Measurements from ENCODE around the gene PHLDA3. TPM values are rescaled to one million over a fixed set of nuclear protein-coding genes. Genes with fewer than 3 reads are reported as not detected.

PHLDA3 gene
- total RNA-seq, 1 experiment from 2014 or later: 22.1 TPM

- BruUV-seq (replicated peaks): no TSS peak
- peak; percentile 56 for DNase-seq (ENCODE audit: low read depth, low spot score)
- H3K27ac ChIP-seq (ENCODE audit: low read depth, low read length): no peak overlapping the region
Observed at GRCh38 chr1:201436393-201436792, 32.6 kb downstream of the PHLDA3 start.

More at GRCh38 chr1:201436393-201436792, 32.6 kb downstream of the PHLDA3 start:
- intact Hi-C loops (cut with micrococcal nuclease): loop anchor here (1.0 kb wide), 1 partner anchor 77 kb away; no protein-coding TSS in a partner anchor
- H2AFZ ChIP-seq (ENCODE audit: low read depth, low read length, poor library complexity, severe bottlenecking): peak overlapping the region; percentile 93
- no peaks in the 10 kb centered on the region for H4K20me1 ChIP-seq (ENCODE audit: insufficient read depth)
- TF ChIP-seq RAD21 (IDR thresholded peaks at IDR 0.05; ENCODE audit: low read depth): peak; percentile 54
- no peak for TF ChIP-seq ZFX (IDR thresholded peaks at IDR 0.05)
- no peak for TF ChIP-seq EZH2phosphoT487 (IDR thresholded peaks at IDR 0.05; ENCODE audit: borderline replicate concordance)
- no peak for TF ChIP-seq YY1 (IDR thresholded peaks at IDR 0.05; ENCODE audit: extremely low read depth, insufficient replicate concordance, low read depth, low read length)
- TF ChIP-seq CBX3 (IDR thresholded peaks at IDR 0.05; ENCODE audit: low read depth): no peak
- no peak for TF ChIP-seq MAX (IDR thresholded peaks at IDR 0.05)
- no peak for TF ChIP-seq POLR2A (IDR thresholded peaks at IDR 0.05; ENCODE audit: borderline replicate concordance, extremely low read depth, insufficient read depth, insufficient read length)
- TF ChIP-seq SIN3A (IDR thresholded peaks at IDR 0.05; ENCODE audit: low read depth): no peak
- no peak for TF ChIP-seq ZBTB33 (IDR thresholded peaks at IDR 0.05; ENCODE audit: extremely low read depth, insufficient replicate concordance, low read length)
- TF ChIP-seq CTCF (IDR thresholded peaks at IDR 0.05 in 2 of 3, conservative IDR thresholded peaks at IDR 0.05 in 1 of 3; ENCODE audit: borderline replicate concordance in 1 of 3, insufficient read depth in 1 of 3, low read depth in 2 of 3, low read length in 2 of 3): peak; percentile 40 to 54 (median 48); a peak in 5 of 6 replicates
- TF ChIP-seq JUND (IDR thresholded peaks at IDR 0.05): no peak
- no peak for TF ChIP-seq CEBPB (IDR thresholded peaks at IDR 0.05; ENCODE audit: low read depth)
- H3K9ac ChIP-seq (ENCODE audit: low read length): no peak overlapping the region
- peak overlapping the region; percentile 54 for H3K4me2 ChIP-seq (ENCODE audit: low read length)
- no peaks in the 10 kb centered on the region for H3K9me2 ChIP-seq (ENCODE audit: insufficient read depth)
- H3K4me3 ChIP-seq (replicated peaks in 1 of 2; ENCODE audit: low read depth in 1 of 2, low read length in 2 of 2): no peak overlapping the region
- no peaks in the 10 kb centered on the region for H3K79me2 ChIP-seq (ENCODE audit: insufficient read depth, low read length)
- H3K36me3 ChIP-seq (ENCODE audit: control insufficient read depth in 1 of 2, insufficient read depth in 2 of 2, low read length in 2 of 2): no peaks in the 10 kb centered on the region
- CTCF ChIA-PET: interaction anchor here (1.0 to 2.0 kb wide), 9 partner anchors 8 to 88 kb away, joined by 3 to 63 read pairs (median 10); partner anchors contain the start of gene PHLDA3
- ATAC-seq: peak; percentile 97
- POLR2A ChIA-PET: interaction anchor here (1.2 to 1.7 kb wide), 3 partner anchors 25 to 46 kb away, joined by 3 to 8 read pairs (median 6); no protein-coding TSS in a partner anchor
- no peaks in the 10 kb centered on the region for H3K9me3 ChIP-seq (ENCODE audit: control insufficient read depth in 1 of 2, insufficient read depth in 1 of 2, low read depth in 1 of 2, low read length in 2 of 2)
- RAD21 ChIA-PET (ENCODE audit: low non-redundant PET in 1 of 2, low total read pairs in 2 of 2, uncharacterized antibody in 2 of 2, unreplicated experiment in 2 of 2): interaction anchor here (0.6 to 1.9 kb wide), 4 partner anchors 11 to 75 kb away, joined by 3 to 12 read pairs (median 6); no protein-coding TSS in a partner anchor
- H3K4me1 ChIP-seq (ENCODE audit: control insufficient read depth in 1 of 2, insufficient read depth in 2 of 2, low read length in 2 of 2): peaks cover 13 to 19% of the 10 kb centered on the region in 2 experiments
- no peaks in the 10 kb centered on the region for H3K27me3 ChIP-seq (ENCODE audit: insufficient read depth, low read length)
